Left cardiac atrium (tissue), 4 donors: ENCODE data around the gene PTOV1. TPM values are rescaled to one million over a fixed set of nuclear protein-coding genes. Genes with fewer than 3 reads are reported as not detected.

Experiments
- ATAC-seq, 2 donors: fragments of 200-7000 bp; cut with Tn5 transposase; one replicate each; pipeline ENCODE4 v1.9.1; 2020; ENCODE audit warnings: mild to moderate bottlenecking in 2 of 2, moderate library complexity in 2 of 2
- DNase-seq: peaks from one replicate; pipeline ENCODE4 v3.0.0-alpha.2; 2020
- intact Hi-C, 2 donors: fragments of 100-400 bp; cut with DNase I; formaldehyde crosslinking; loops; one replicate each; pipeline versions ENCODE4 v1.14.1 to v1.15.1; 2022 to 2023
- microRNA-seq, 2 donors: library from miRNA; unstranded; fragments of <30 nt; microRNA quantifications; one replicate each; pipeline ENCODE4 v1.2.0, GENCODE V29; 2020
- total RNA-seq, 2 donors: library from RNA; stranded (reverse); fragmentation: NEBNext Ultra II Directional; extraction: Animal tissue kit (Norgen Biotek cat#: 25700); gene quantifications; one replicate each; pipeline ENCODE4 v1.2.1, GENCODE V29; 2021
- donor health status: DM: no; HTN: yes; CAD: no.
- donor health status: DM: no; HTN: yes; CAD: no; lungs with severe emphysema.
- donor health status: DM: yes; HTN: yes; CAD: no.
- donor health status: Dilated cardiomyopathy.

Gene PTOV1
- total RNA-seq, 2 donors from 2014 or later: 113 to 122 TPM

- intact Hi-C loops: no loop called here
- ATAC-seq (no peak), DNase-seq (no peak)
Measured at GRCh38 chr19:49891393-49891792, 40.4 kb downstream of the PTOV1 start.

GRCh38 chr19:49892716-49893115, 41.8 kb downstream of the PTOV1 start:
- intact Hi-C loops: no loop called here
- ATAC-seq: no peak

GRCh38 chr19:49894011-49894664, 43.2 kb downstream of the PTOV1 start:
- DNase-seq (no peak), ATAC-seq (no peak)
- intact Hi-C loops: no loop called here

More at GRCh38 chr19:49892716-49893115, 41.8 kb downstream of the PTOV1 start:
- no peak for DNase-seq

- ATAC-seq (no peak), DNase-seq (no peak)
- intact Hi-C loops: no loop called here
Measured at GRCh38 chr19:49894879-49895565, 44.1 kb downstream of the PTOV1 start.

- intact Hi-C loops: no loop called here
- ATAC-seq: no peak
- no peak for DNase-seq
Measured at GRCh38 chr19:49895566-49896297, 44.8 kb downstream of the PTOV1 start.

GRCh38 chr19:49896863-49897621, 46.1 kb downstream of the PTOV1 start, which contains the start of gene IL4I1:
Gene IL4I1 (minus strand): TSS chr19:49896887. CDS start chr19:49896160, 727 bp downstream.
- DNase-seq: no peak
- intact Hi-C loops: no loop called here
- ATAC-seq: peak; percentile 45 to 49

- DNase-seq: no peak
- intact Hi-C loops: no loop called here
- ATAC-seq: peak in 1 of 2 donors; percentile 19
Measured at GRCh38 chr19:49904136-49904535, 53.2 kb downstream of the PTOV1 start.

GRCh38 chr19:49906879-49907564, 56.1 kb downstream of the PTOV1 start:
- DNase-seq (no peak), ATAC-seq (no peak)
- intact Hi-C loops: no loop called here

- intact Hi-C loops: no loop called here
- DNase-seq: no peak
- no peak for ATAC-seq
Measured at GRCh38 chr19:49907745-49908446, 56.9 kb downstream of the PTOV1 start.

GRCh38 chr19:49908480-49909420, 57.8 kb downstream of the PTOV1 start:
- no peak for ATAC-seq
- intact Hi-C loops: no loop called here
- no peak for DNase-seq

GRCh38 chr19:49910179-49910578, 59.2 kb downstream of the PTOV1 start:
- DNase-seq (no peak), ATAC-seq (no peak)
- intact Hi-C loops: no loop called here

Small RNAs within 50 kb of the gene (microRNA-seq; reads per million reads assigned to microRNA genes)
- gene MIR4749 (0 to 0.40 reads per million in 2 donors), gene MIR4750 (0 to 0.60 reads per million in 2 donors), gene MIR6800 (0 reads per million in 2 donors)

Other genes starting within 250 kb of the PTOV1 start
- 10 to 100 TPM; 85.6 to 95.0 TPM for gene RRAS, start 211.0 kb upstream of the PTOV1 start, total RNA-seq
- gene SCAF1, start 208.9 kb upstream of the PTOV1 start, total RNA-seq: 10 to 100 TPM; 38.6 to 46.9 TPM
- gene IRF3, start 185.3 kb upstream of the PTOV1 start, total RNA-seq: 10 to 100 TPM; 46.3 to 48.1 TPM
- 10 to 100 TPM; 12.0 to 12.5 TPM for gene BCL2L12, start 185.2 kb upstream of the PTOV1 start, total RNA-seq
- gene PRMT1, start 173.9 kb upstream of the PTOV1 start, total RNA-seq: 100 to 1,000 TPM; 137 to 159 TPM
- gene ADM5, start 161.6 kb upstream of the PTOV1 start, total RNA-seq: 1 to 10 TPM; 1.1 to 1.2 TPM
- 1 to 10 TPM; 4.7 to 5.1 TPM for gene CPT1C, start 160.0 kb upstream of the PTOV1 start, total RNA-seq
- gene TSKS, start 87.9 kb upstream of the PTOV1 start, total RNA-seq: 1 to 10 TPM in 1 of 2 donors, under 1 TPM in 1; 0.76 to 1.1 TPM
- 10 to 100 TPM; 68.0 to 77.8 TPM for gene AP2A1, start 84.2 kb upstream of the PTOV1 start, total RNA-seq
- gene FUZ, start 37.9 kb upstream of the PTOV1 start, total RNA-seq: 10 to 100 TPM; 11.0 to 16.2 TPM
- 10 to 100 TPM; 48.7 to 55.6 TPM for gene MED25, start 32.9 kb upstream of the PTOV1 start, total RNA-seq
- 10 to 100 TPM; 38.7 to 54.5 TPM for gene PNKP, start 16.4 kb downstream of the PTOV1 start, total RNA-seq
- 10 to 100 TPM; 33.5 to 36.6 TPM for gene AKT1S1, start 26.2 kb downstream of the PTOV1 start, total RNA-seq
- gene TBC1D17, start 26.5 kb downstream of the PTOV1 start, total RNA-seq: 10 to 100 TPM; 28.3 to 36.0 TPM
- under 1 TPM; 0.34 to 0.38 TPM for gene IL4I1, start 45.7 kb downstream of the PTOV1 start, total RNA-seq
- gene ATF5, start 78.0 kb downstream of the PTOV1 start, total RNA-seq: 10 to 100 TPM; 16.6 to 18.9 TPM
- gene NUP62, start 78.3 kb downstream of the PTOV1 start, total RNA-seq: 10 to 100 TPM; 28.1 to 29.8 TPM
- gene SIGLEC11, start 110.0 kb downstream of the PTOV1 start, total RNA-seq: 1 to 10 TPM in 1 of 2 donors, under 1 TPM in 1; 0.39 to 1.3 TPM
- gene VRK3, start 174.2 kb downstream of the PTOV1 start, total RNA-seq: 10 to 100 TPM; 18.5 to 23.5 TPM
- 1 to 10 TPM; 4.3 to 6.1 TPM for gene ZNF473, start 174.8 kb downstream of the PTOV1 start, total RNA-seq